Neutrophil (primary cell): Measurements from ENCODE around the gene APOL3.
"Not testable (repeated sequence)": the region's sequence is repeated elsewhere in the genome, so short reads cannot be mapped to it uniquely, and the experiment has no call there.

ENCODE experiments used
- H3K27ac ChIP-seq: fragments of 200-600 bp; sonication (generic); 2 replicates; pipeline ENCODE4 v1.5.1; 2016; ENCODE audit warnings: mild to moderate bottlenecking, moderate library complexity
- H3K27me3 ChIP-seq: fragments of 200-600 bp; sonication (generic); 2 replicates; pipeline ENCODE4 v1.6.0; 2016; ENCODE audit warnings: mild to moderate bottlenecking
- H3K36me3 ChIP-seq: fragments of 200-600 bp; sonication (generic); 2 replicates; pipeline ENCODE4 v1.5.1; 2017
- H3K4me1 ChIP-seq, 2 experiments: fragments of 200-600 bp in 1 of 2; sonication (generic) in 1 of 2; 1 replicate in 1 of 2; 2 replicates in 1 of 2; pipeline versions ENCODE4 v1.5.1 to v1.6.1; 2013 to 2016; ENCODE audit warnings: low read depth in 1 of 2, low read length in 1 of 2, mild to moderate bottlenecking in 1 of 2, moderate library complexity in 1 of 2; ENCODE audit not compliant: control insufficient read depth in 1 of 2, insufficient read depth in 1 of 2
- H3K4me3 ChIP-seq, 2 experiments: fragments of 200-600 bp in 1 of 2; sonication (generic) in 1 of 2; 1 replicate in 1 of 2; 2 replicates in 1 of 2; pipeline ENCODE4 v1.5.1; 2013 to 2016; ENCODE audit warnings: low read depth in 1 of 2, low read length in 1 of 2, mild to moderate bottlenecking in 1 of 2, moderate library complexity in 1 of 2
- H3K9me3 ChIP-seq: fragments of 200-600 bp; sonication (generic); 2 replicates; pipeline ENCODE4 v1.5.1; 2016
- CTCF ChIP-seq: fragments of 200-600 bp; sonication (generic); IDR thresholded peaks from 2 replicates; pipeline ENCODE4 v1.5.1; 2016; ENCODE audit warnings: antibody characterized with exemption

APOL3 gene

DNA sequence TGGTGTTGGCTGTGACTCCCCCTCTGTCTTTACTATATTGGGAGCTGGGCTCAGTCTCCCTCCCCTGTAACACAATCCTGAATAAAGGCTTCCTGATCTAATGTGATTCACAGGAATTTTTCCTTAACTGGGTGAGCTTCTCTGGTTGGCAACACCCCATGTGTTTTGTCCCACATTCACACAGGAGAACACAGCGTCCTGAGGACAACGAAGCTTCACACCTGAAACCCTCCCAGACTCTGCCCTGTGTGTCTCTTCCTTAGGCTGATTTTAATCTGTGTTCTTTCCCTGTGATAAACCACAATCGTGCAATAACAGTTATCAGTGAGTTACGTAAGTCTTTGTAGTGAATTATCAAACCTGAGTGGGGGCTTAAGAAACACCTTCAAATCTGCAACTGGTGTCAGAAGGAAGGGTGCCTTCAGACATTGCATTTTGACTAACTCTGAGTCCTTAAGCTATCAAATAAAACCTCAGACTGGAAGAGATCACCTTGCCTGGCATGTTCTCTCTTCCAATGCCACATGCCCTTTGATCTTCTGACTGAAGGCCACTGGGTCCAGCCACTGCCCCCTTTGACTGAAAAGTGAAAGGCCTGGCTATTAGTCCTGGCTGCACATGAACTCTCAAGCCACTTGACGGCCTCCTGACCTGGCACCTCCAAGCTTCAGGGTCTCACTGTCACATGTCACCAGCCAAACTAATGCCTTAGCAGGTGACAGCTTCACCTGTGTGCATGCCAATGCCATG lies 17.3 kb downstream of the APOL3 start:
- no peak overlapping the region for H3K27ac ChIP-seq
- TF ChIP-seq CTCF = no peak
- no peak overlapping the region for H3K4me3 ChIP-seq
- peaks cover 5% of the 10 kb centered on the region for H3K27me3 ChIP-seq
- no peaks in the 10 kb centered on the region for H3K9me3 ChIP-seq
- no peaks in the 10 kb centered on the region for H3K36me3 ChIP-seq
- H3K4me1 ChIP-seq = no peaks in the 10 kb centered on the region

GRCh38 chr22:36141481-36141880 lies 19.1 kb downstream of the APOL3 start:
- no peak overlapping the region for H3K4me3 ChIP-seq
- H3K4me1 ChIP-seq = no peaks in the 10 kb centered on the region
- H3K9me3 ChIP-seq = no peaks in the 10 kb centered on the region
- H3K36me3 ChIP-seq = no peaks in the 10 kb centered on the region
- no peak overlapping the region for H3K27ac ChIP-seq
- H3K27me3 ChIP-seq = peaks cover 5% of the 10 kb centered on the region
- TF ChIP-seq CTCF = no peak

DNA sequence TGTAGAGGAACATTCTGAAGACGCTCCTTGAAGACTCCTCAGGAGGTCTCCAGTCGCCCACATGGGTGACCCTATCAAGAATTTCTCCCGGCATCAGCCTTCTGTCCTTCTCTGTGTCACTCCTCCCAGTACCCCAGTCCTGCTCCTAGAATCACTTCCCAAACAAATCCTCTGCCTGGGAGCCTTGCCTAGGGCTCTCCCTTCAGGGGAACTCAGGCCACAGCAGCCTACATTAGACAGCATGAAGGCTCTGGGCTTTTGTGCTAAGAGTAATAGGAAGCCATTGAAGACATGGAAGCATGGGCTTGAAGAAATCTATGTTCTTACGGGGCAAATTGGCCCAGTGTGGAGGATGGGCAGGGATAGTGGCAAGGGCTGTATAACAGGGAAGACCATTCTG lies 21.8 kb downstream of the APOL3 start:
- not testable (repeated sequence) for H3K9me3 ChIP-seq, H3K36me3 ChIP-seq, H3K4me3 ChIP-seq, H3K4me1 ChIP-seq, H3K27ac ChIP-seq
- H3K27me3 ChIP-seq = peaks cover 12% of the 10 kb centered on the region

- Histone ChIP-seq H3K4me1 (peaks cover 4 to 7% of the 10 kb centered on the region in 2 experiments), H3K36me3 (no peaks in the 10 kb centered on the region), H3K27ac (no peak overlapping the region), H3K27me3 (peaks cover 18% of the 10 kb centered on the region), H3K9me3 (no peaks in the 10 kb centered on the region), H3K4me3 (no peak overlapping the region)
- no peak for TF ChIP-seq CTCF
These were observed 23.6 kb downstream of the APOL3 start for GRCh38 chr22:36136988-36137387.

DNA sequence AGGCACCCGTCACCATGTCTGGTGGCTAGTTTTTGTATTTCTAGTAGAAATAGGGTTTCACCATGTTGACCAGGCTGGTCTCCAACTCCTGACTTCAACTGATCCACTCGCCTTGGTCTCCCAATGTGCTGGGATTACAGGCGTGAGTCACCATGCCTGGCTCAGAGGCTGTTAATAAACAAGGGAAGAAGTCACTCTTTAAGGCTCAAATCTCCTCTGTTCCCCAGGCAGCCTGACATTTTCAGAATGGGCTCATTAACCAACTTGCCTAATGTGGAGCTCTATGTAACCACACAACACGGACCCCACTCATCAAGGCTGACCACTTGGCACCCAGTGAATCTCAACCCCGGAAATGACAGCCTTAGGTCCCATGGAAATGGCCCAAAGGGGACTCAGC lies 24.1 kb downstream of the APOL3 start:
- Histone ChIP-seq H3K36me3 (no peaks in the 10 kb centered on the region), H3K27me3 (peaks cover 21% of the 10 kb centered on the region), H3K27ac (no peak overlapping the region), H3K4me1 (peaks cover 4 to 7% of the 10 kb centered on the region in 2 experiments), H3K4me3 (no peak overlapping the region), H3K9me3 (no peaks in the 10 kb centered on the region)
- TF ChIP-seq CTCF = no peak

DNA sequence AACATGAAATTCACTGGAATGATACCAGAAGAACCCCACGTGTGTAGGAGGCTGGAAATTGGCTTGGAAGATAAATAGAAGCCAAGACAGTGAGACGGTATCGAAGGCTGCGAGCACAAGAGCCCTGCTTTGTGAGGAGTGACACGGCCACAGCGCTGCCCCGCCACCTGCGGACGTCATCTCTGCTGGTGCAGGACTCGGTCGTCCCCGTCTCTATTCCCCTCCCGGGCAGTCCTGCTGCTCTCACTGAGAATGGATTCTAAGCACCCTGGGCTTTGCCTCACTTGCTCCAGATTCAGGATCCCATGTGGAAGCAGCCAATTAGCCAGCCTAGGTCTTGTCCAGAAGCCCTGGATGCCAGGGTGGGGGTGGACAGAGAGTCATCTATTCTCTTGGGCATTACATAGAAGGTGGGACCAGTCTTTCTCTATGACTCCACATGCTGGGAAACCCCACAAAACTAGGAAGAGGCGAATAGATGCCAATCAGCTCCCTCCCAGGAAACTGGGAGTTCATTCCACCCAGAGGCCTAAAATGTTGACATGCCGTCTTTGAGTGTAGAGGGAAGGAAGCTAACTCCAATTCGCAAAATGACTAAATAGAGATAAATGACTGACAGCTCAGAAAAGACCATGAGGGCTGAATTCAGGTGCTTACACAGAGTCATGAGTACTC lies 25.1 kb downstream of the APOL3 start:
- Histone ChIP-seq H3K36me3 (no peaks in the 10 kb centered on the region), H3K27ac (no peak overlapping the region), H3K9me3 (no peaks in the 10 kb centered on the region), H3K4me3 (no peak overlapping the region), H3K4me1 (peaks cover 4 to 7% of the 10 kb centered on the region in 2 experiments), H3K27me3 (peaks cover 31% of the 10 kb centered on the region)
- TF ChIP-seq CTCF = no peak
